ENCODE data around the gene EIF4E2.
A peak's percentile ranks its signal among the peaks of the same experiment; 100 is the strongest.
"Not testable (repeated sequence)": the region's sequence is repeated elsewhere in the genome, so short reads cannot be mapped to it uniquely, and the experiment has no call there.

The EIF4E2 gene

DNA sequence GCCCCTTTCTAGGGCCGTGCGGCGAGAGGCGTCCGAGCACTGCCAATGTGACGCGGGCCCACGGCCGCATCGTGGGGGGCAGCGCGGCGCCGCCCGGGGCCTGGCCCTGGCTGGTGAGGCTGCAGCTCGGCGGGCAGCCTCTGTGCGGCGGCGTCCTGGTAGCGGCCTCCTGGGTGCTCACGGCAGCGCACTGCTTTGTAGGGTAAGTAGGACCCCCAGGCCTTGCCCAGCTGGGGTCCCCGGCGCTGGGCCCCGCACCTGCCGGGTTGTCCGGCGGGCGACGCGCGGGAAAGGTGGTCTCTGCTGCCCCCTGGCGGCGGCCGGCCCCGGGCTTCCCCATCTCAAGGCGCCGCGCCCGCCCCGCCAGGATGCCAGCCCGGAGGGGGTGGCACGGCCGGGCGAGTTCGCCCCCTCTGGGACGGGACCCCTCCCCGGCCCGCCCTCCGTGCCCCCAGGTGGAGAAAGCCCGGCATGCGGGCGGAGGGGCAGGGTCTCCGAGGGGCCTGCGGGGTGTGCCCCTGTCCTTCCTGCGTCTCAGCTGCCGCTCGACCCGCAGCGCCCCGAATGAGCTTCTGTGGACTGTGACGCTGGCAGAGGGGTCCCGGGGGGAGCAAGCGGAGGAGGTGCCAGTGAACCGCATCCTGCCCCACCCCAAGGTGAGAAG is 28.4 kb upstream of the EIF4E2 start:
- DNase-seq (ENCODE audit: low read depth in 1 of 2, low spot score in 1 of 2) = peak; percentile 38 to 56

DNA sequence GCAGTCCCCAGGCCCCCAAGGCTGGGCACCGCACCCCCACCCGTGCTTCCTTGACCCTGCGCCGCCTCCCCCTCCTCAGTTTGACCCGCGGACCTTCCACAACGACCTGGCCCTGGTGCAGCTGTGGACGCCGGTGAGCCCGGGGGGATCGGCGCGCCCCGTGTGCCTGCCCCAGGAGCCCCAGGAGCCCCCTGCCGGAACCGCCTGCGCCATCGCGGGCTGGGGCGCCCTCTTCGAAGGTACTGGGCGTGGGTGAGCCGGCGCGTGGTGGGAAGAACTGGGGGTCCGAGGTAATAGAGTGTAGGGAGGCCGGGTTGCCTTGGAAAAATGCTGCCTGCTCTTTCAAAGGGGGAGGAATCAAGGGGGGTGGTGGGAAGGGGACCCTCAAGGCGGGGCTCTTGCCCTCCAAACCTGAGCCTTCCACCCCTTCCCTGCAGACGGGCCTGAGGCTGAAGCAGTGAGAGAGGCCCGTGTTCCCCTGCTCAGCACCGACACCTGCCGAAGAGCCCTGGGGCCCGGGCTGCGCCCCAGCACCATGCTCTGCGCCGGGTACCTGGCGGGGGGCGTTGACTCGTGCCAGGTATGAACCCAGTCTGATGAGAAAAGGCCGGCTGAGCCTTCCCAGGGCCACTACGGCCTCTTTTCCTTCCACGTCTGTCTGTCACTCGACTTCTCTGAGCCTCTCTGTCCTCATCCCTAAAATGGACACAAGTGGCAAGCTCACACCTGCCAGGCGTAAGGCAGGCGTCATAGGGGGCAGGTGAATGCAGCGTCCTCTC is 27.7 kb upstream of the EIF4E2 start:
- DNase-seq (ENCODE audit: low read depth in 1 of 2, low spot score in 1 of 2) = no peak

GRCh38 chr2:232523402-232523681 is 27.1 kb upstream of the EIF4E2 start:
- DNase-seq (ENCODE audit: low read depth in 1 of 2, low spot score in 1 of 2) = no peak

DNA sequence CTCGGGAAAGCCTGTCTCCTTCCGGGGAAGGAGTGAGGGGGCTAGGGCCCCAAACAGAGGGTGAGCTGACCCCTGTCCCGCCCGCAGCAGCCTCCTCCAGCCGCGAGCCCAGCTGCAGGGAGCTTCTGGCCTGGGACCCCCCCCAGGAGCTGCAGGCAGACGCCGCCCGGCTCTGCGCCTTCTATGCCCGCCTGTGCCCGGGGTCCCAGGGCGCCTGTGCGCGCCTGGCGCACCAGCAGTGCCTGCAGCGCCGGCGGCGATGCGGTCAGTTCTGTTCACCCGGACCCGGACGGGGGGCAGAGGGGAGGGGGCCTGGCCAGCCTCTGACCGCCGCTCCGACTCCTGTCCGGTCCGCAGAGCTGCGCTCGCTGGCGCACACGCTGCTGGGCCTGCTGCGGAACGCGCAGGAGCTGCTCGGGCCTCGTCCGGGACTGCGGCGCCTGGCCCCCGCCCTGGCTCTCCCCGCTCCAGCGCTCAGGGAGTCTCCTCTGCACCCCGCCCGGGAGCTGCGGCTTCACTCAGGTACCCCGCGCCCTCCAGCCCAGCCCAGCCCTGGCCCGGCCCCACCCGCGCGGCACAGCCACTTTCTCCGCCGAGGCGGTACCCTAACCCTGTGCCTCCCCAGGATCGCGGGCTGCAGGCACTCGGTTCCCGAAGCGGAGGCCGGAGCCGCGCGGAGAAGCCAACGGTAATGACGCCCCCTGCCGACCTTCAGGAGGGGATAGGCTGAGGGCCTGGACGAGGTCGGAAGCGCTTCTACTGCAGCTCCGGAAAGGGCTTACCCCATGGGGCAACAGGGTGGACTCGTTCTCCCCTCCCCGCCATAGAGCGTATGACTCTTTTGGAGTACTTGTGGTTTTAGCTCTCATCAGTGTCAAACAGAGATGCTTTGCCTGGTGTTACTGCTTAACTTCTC is 26.5 kb upstream of the EIF4E2 start:
- DNase-seq (ENCODE audit: low read depth in 1 of 2, low spot score in 1 of 2) = no peak

DNA sequence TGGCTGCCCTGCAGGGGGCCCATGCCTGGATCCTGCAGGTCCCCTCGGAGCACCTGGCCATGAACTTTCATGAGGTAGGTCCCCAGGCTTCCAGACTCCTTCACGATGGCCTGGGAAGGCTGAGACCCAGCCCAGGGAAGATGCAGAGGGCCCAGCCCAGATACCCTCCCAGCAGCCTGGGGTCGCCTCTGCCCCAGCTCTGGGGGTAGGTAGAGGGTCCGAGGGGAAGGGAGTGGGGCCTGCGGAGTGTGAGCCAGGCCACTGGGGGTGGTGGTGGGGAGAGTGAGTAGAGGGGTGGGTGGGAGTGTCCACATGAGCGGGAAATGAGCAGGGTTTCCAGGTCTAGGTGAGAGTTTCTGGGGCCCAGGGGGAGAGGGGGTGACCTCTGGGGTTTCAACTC is 25.7 kb upstream of the EIF4E2 start:
- DNase-seq (ENCODE audit: low read depth in 1 of 2, low spot score in 1 of 2) = no peak

- no peak for DNase-seq (ENCODE audit: low read depth in 1 of 2, low spot score in 1 of 2)
Measured at GRCh38 chr2:232525199-232525598, 25.3 kb upstream of the EIF4E2 start.

- DNase-seq (ENCODE audit: low read depth in 1 of 2, low spot score in 1 of 2) = no peak
Measured at GRCh38 chr2:232525791-232526371, 24.6 kb upstream of the EIF4E2 start, which contains the start of gene CHRND. Gene CHRND (plus strand): TSS chr2:232526160. CDS start chr2:232526216, 56 bp downstream.

GRCh38 chr2:232526372-232526941 is 24.0 kb upstream of the EIF4E2 start:
- DNase-seq (ENCODE audit: low read depth in 1 of 2, low spot score in 1 of 2) = no peak

- no peak for DNase-seq (ENCODE audit: low read depth in 1 of 2, low spot score in 1 of 2)
Measured at GRCh38 chr2:232527905-232528470, 22.5 kb upstream of the EIF4E2 start.

GRCh38 chr2:232528746-232529460 is 21.6 kb upstream of the EIF4E2 start:
- DNase-seq (ENCODE audit: low read depth in 1 of 2, low spot score in 1 of 2) = no peak

- no peak for DNase-seq (ENCODE audit: low read depth in 1 of 2, low spot score in 1 of 2)
Measured at GRCh38 chr2:232529806-232530547, 20.5 kb upstream of the EIF4E2 start.

- no peak for DNase-seq (ENCODE audit: low read depth in 1 of 2, low spot score in 1 of 2)
Measured at GRCh38 chr2:232530626-232531260, 19.7 kb upstream of the EIF4E2 start.

DNA sequence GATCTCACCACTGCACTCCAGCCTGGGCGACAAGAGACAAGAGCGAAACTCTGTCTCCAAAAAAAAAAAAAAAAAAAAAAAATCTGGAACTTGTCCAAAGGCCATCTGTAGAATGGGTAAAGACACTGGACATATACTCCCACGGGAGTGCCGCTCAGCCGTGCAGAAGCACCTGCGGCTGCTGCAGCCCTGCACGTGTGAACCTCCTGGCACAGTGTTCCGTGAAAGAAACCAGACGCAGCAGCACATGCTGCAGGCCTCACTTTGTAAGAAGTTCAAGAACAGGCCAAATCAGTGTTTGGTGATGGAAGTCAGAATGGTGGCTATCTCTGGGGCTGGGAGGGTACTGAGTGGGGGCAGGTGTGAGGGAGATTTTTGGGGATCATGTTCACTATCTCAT is 18.1 kb upstream of the EIF4E2 start:
- no peak for DNase-seq (ENCODE audit: low read depth in 1 of 2, low spot score in 1 of 2)

GRCh38 chr2:232532821-232533220 is 17.7 kb upstream of the EIF4E2 start:
- DNase-seq (ENCODE audit: low read depth in 1 of 2, low spot score in 1 of 2) = not testable (repeated sequence)

- DNase-seq (ENCODE audit: low read depth in 1 of 2, low spot score in 1 of 2) = no peak
Measured at GRCh38 chr2:232533944-232534710, 16.4 kb upstream of the EIF4E2 start.

DNA sequence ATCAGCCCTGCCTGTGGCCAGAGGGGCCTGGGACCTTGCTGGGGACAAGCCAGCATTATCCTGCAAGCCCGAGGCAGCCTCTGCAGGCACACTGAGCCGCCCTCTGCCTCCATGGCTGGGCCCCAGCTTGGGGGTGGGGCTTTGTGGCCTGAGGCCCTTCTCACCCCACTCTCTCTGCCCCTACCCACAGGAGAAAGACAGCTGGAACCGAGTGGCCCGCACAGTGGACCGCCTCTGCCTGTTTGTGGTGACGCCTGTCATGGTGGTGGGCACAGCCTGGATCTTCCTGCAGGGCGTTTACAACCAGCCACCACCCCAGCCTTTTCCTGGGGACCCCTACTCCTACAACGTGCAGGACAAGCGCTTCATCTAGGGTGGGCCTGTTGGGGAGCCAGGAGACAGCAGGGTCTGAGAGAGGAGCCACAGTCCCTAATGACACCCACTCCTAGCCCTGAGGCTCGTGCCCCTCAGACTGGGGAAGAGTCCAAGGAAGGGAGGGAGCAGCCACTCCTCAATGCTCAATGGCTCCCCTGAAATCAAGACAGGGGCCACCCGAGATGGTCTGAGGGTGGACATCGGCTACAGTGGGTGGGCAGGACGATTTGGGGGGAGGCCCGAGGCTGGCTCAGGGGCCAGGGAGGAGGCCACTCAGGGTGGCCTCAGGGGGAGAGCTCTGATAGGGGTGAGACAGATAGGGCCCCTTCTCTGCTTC is 15.4 kb upstream of the EIF4E2 start:
- DNase-seq (ENCODE audit: low read depth in 1 of 2, low spot score in 1 of 2) = no peak

- DNase-seq (ENCODE audit: low read depth in 1 of 2, low spot score in 1 of 2) = no peak
Measured at GRCh38 chr2:232535761-232536530, 14.5 kb upstream of the EIF4E2 start.
